ENCODE data around the gene P2RY14. TPM values are rescaled to one million over a fixed set of nuclear protein-coding genes. Genes with fewer than 3 reads are reported as not detected.
A peak's percentile ranks its signal among the peaks of the same experiment; 100 is the strongest.

P2RY14 gene
- total RNA-seq, 1 experiment from 2014 or later, result not detected

DNA sequence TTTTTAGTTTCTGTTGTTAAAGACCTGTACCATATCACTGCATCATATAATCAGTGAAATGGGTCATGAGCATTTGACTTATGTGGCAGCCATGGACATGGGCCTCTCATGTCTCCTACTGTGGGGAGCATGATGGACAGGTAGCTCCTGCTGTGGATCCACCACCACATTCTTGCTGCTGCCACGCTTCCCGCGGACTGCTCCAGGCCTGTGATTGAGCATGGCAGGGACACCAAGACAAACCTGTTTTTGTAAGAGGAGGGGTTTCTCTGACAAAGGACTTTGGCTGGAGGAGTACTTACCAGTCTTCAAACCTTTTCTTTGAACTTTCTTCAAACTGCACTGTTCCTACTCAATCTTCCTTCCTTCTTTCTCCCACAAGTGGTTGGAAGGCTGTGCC is 17.9 kb upstream of the P2RY14 start:
- no peaks in the 10 kb centered on the region for H3K27me3 Mint-ChIP-seq (ENCODE audit: low read depth)
- no peaks in the 10 kb centered on the region for H3K36me3 Mint-ChIP-seq
- H3K4me1 Mint-ChIP-seq, result peaks cover 11% of the 10 kb centered on the region
- no peak for ATAC-seq
- H3K4me3 Mint-ChIP-seq, result no peak overlapping the region
- no peaks in the 10 kb centered on the region for H3K9me3 Mint-ChIP-seq
- TF ChIP-seq, protein P1, sequence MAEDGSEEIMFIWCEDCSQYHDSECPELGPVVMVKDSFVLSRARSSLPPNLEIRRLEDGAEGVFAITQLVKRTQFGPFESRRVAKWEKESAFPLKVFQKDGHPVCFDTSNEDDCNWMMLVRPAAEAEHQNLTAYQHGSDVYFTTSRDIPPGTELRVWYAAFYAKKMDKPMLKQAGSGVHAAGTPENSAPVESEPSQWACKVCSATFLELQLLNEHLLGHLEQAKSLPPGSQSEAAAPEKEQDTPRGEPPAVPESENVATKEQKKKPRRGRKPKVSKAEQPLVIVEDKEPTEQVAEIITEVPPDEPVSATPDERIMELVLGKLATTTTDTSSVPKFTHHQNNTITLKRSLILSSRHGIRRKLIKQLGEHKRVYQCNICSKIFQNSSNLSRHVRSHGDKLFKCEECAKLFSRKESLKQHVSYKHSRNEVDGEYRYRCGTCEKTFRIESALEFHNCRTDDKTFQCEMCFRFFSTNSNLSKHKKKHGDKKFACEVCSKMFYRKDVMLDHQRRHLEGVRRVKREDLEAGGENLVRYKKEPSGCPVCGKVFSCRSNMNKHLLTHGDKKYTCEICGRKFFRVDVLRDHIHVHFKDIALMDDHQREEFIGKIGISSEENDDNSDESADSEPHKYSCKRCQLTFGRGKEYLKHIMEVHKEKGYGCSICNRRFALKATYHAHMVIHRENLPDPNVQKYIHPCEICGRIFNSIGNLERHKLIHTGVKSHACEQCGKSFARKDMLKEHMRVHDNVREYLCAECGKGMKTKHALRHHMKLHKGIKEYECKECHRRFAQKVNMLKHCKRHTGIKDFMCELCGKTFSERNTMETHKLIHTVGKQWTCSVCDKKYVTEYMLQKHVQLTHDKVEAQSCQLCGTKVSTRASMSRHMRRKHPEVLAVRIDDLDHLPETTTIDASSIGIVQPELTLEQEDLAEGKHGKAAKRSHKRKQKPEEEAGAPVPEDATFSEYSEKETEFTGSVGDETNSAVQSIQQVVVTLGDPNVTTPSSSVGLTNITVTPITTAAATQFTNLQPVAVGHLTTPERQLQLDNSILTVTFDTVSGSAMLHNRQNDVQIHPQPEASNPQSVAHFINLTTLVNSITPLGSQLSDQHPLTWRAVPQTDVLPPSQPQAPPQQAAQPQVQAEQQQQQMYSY (CRISPR knock-in tag; IDR thresholded peaks at IDR 0.05), result peak; percentile 74
- TF ChIP-seq MYBL2 (CRISPR knock-in tag; IDR thresholded peaks at IDR 0.05), result no peak
- no peak for TF ChIP-seq ESRRA (CRISPR knock-in tag; IDR thresholded peaks at IDR 0.05; ENCODE audit: borderline replicate concordance)
- ChIA-PET CTCF (interaction anchor here (1.0 kb wide), 1 partner anchor 31 kb away, joined by 5 read pairs; no protein-coding TSS in a partner anchor), POLR2A (no interaction called here)
- H3K27ac Mint-ChIP-seq, result no peak overlapping the region
- no peak for DNase-seq (ENCODE audit: low spot score)

- ChIA-PET CTCF (no interaction called here), POLR2A (no interaction called here)
- TF ChIP-seq ELF4 (CRISPR knock-in tag; IDR thresholded peaks at IDR 0.05; ENCODE audit: low read depth) (no peak), ZNF263 (CRISPR knock-in tag; IDR thresholded peaks at IDR 0.05; ENCODE audit: low read depth) (no peak), IRF2 (CRISPR knock-in tag; IDR thresholded peaks at IDR 0.05; ENCODE audit: borderline replicate concordance, low read depth) (no peak)
- peak overlapping the region; percentile 27; the same call in 1 of the 2 replicates for H3K27ac Mint-ChIP-seq
- no peaks in the 10 kb centered on the region for H3K27me3 Mint-ChIP-seq (ENCODE audit: low read depth)
- no peak for DNase-seq (ENCODE audit: low spot score)
- no peak for ATAC-seq
- H3K9me3 Mint-ChIP-seq, result no peaks in the 10 kb centered on the region
- H3K36me3 Mint-ChIP-seq, result no peaks in the 10 kb centered on the region
- H3K4me1 Mint-ChIP-seq, result peaks cover 4% of the 10 kb centered on the region
- H3K4me3 Mint-ChIP-seq, result no peak overlapping the region
Observed at GRCh38 chr3:151293127-151293526, 14.8 kb upstream of the P2RY14 start.

DNA sequence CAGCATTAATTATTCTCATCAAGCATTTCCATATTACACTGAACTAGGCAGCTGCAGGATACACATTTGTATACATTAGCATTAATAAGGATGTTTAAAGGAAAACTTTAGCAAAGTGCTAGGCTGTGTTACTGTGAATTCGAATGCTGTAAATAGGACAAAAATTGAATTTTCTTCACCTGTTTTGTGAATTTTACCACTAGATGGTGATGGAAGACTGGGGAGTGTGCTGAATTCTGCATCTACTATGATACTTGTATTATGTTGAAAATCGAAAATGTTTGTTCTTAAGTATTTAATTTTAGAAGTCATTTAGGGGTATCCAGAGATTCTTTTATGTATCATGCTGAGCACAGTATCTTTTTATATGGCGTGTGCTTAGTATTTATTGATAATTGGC is 12.3 kb upstream of the P2RY14 start:
- Mint-ChIP-seq H3K36me3 (no peaks in the 10 kb centered on the region), H3K4me3 (no peak overlapping the region), H3K27me3 (ENCODE audit: low read depth) (no peaks in the 10 kb centered on the region), H3K9me3 (no peaks in the 10 kb centered on the region), H3K27ac (no peak overlapping the region), H3K4me1 (peaks cover 4% of the 10 kb centered on the region)
- TF ChIP-seq, protein P2, sequence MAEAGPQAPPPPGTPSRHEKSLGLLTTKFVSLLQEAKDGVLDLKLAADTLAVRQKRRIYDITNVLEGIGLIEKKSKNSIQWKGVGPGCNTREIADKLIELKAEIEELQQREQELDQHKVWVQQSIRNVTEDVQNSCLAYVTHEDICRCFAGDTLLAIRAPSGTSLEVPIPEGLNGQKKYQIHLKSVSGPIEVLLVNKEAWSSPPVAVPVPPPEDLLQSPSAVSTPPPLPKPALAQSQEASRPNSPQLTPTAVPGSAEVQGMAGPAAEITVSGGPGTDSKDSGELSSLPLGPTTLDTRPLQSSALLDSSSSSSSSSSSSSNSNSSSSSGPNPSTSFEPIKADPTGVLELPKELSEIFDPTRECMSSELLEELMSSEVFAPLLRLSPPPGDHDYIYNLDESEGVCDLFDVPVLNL (CRISPR knock-in tag; IDR thresholded peaks at IDR 0.05; ENCODE audit: borderline replicate concordance, low read depth), result no peak
- TF ChIP-seq, protein P3, sequence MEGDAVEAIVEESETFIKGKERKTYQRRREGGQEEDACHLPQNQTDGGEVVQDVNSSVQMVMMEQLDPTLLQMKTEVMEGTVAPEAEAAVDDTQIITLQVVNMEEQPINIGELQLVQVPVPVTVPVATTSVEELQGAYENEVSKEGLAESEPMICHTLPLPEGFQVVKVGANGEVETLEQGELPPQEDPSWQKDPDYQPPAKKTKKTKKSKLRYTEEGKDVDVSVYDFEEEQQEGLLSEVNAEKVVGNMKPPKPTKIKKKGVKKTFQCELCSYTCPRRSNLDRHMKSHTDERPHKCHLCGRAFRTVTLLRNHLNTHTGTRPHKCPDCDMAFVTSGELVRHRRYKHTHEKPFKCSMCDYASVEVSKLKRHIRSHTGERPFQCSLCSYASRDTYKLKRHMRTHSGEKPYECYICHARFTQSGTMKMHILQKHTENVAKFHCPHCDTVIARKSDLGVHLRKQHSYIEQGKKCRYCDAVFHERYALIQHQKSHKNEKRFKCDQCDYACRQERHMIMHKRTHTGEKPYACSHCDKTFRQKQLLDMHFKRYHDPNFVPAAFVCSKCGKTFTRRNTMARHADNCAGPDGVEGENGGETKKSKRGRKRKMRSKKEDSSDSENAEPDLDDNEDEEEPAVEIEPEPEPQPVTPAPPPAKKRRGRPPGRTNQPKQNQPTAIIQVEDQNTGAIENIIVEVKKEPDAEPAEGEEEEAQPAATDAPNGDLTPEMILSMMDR (IDR thresholded peaks at IDR 0.05), result no peak
- TF ChIP-seq, protein P4, sequence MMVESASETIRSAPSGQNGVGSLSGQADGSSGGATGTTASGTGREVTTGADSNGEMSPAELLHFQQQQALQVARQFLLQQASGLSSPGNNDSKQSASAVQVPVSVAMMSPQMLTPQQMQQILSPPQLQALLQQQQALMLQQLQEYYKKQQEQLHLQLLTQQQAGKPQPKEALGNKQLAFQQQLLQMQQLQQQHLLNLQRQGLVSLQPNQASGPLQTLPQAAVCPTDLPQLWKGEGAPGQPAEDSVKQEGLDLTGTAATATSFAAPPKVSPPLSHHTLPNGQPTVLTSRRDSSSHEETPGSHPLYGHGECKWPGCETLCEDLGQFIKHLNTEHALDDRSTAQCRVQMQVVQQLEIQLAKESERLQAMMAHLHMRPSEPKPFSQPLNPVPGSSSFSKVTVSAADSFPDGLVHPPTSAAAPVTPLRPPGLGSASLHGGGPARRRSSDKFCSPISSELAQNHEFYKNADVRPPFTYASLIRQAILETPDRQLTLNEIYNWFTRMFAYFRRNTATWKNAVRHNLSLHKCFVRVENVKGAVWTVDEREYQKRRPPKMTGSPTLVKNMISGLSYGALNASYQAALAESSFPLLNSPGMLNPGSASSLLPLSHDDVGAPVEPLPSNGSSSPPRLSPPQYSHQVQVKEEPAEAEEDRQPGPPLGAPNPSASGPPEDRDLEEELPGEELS (CRISPR knock-in tag; IDR thresholded peaks at IDR 0.05), result no peak
- DNase-seq (ENCODE audit: low spot score) (no peak), ATAC-seq (no peak)
- CTCF ChIA-PET, result interaction anchor here (0.7 kb wide), 1 partner anchor 147 kb away, joined by 4 read pairs; no protein-coding TSS in a partner anchor
- POLR2A ChIA-PET, result no interaction called here

DNA sequence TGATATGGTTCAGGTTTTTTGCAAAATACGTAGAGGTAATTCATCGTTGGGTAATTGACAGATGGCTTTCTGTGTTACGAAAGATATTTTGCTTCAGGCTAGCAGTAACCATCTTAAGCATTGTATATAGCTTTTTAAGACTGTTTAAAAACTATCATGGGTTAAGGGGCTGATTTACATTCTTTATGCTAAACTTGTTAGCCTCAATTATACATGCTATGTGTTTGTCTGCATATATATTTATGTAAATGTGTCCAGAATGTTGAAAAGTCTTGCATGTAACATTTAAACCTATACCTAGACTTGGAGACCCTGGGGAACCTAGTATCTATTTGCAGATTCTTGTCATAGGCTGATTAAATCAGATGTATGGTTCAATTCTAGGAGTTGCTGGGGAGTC is 11.1 kb upstream of the P2RY14 start:
- Mint-ChIP-seq H3K27ac (no peak overlapping the region), H3K4me1 (peaks cover 5% of the 10 kb centered on the region)
- CTCF ChIA-PET, result no interaction called here
- no peak for TF ChIP-seq FOXK1 (CRISPR knock-in tag; IDR thresholded peaks at IDR 0.05)
- TF ChIP-seq, protein P2 (CRISPR knock-in tag; IDR thresholded peaks at IDR 0.05; ENCODE audit: borderline replicate concordance, low read depth), result no peak
- TF ChIP-seq, protein P5, sequence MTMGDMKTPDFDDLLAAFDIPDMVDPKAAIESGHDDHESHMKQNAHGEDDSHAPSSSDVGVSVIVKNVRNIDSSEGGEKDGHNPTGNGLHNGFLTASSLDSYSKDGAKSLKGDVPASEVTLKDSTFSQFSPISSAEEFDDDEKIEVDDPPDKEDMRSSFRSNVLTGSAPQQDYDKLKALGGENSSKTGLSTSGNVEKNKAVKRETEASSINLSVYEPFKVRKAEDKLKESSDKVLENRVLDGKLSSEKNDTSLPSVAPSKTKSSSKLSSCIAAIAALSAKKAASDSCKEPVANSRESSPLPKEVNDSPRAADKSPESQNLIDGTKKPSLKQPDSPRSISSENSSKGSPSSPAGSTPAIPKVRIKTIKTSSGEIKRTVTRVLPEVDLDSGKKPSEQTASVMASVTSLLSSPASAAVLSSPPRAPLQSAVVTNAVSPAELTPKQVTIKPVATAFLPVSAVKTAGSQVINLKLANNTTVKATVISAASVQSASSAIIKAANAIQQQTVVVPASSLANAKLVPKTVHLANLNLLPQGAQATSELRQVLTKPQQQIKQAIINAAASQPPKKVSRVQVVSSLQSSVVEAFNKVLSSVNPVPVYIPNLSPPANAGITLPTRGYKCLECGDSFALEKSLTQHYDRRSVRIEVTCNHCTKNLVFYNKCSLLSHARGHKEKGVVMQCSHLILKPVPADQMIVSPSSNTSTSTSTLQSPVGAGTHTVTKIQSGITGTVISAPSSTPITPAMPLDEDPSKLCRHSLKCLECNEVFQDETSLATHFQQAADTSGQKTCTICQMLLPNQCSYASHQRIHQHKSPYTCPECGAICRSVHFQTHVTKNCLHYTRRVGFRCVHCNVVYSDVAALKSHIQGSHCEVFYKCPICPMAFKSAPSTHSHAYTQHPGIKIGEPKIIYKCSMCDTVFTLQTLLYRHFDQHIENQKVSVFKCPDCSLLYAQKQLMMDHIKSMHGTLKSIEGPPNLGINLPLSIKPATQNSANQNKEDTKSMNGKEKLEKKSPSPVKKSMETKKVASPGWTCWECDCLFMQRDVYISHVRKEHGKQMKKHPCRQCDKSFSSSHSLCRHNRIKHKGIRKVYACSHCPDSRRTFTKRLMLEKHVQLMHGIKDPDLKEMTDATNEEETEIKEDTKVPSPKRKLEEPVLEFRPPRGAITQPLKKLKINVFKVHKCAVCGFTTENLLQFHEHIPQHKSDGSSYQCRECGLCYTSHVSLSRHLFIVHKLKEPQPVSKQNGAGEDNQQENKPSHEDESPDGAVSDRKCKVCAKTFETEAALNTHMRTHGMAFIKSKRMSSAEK (CRISPR knock-in tag; IDR thresholded peaks at IDR 0.05; ENCODE audit: borderline replicate concordance), result no peak
- TF ChIP-seq E2F5 (CRISPR knock-in tag; IDR thresholded peaks at IDR 0.05), result no peak
- TF ChIP-seq NFE2L1 (CRISPR knock-in tag; IDR thresholded peaks at IDR 0.05), result no peak

More for the DNA sequence above, 11.1 kb upstream of the P2RY14 start:
- DNase-seq (ENCODE audit: low spot score) (no peak), ATAC-seq (no peak)
- H3K27me3 Mint-ChIP-seq (ENCODE audit: low read depth), result no peaks in the 10 kb centered on the region
- POLR2A ChIA-PET, result no interaction called here
- no peak overlapping the region for H3K4me3 Mint-ChIP-seq
- H3K9me3 Mint-ChIP-seq, result no peaks in the 10 kb centered on the region
- H3K36me3 Mint-ChIP-seq, result no peaks in the 10 kb centered on the region
